HEK293T (cell line): ENCODE measurements around the gene CUZD1.

ENCODE experiments used
- CTCF ChIA-PET: fragments of 350-600 bp; formaldehyde crosslinking; extraction: SDS; loops from one replicate; lab custom pipeline; 2021; ENCODE audit warnings: antibody characterized with exemption, inconsistent platforms; lab: Yijun Ruan, JAX
- POLR2A ChIA-PET: fragments of 350-600 bp; formaldehyde crosslinking; extraction: SDS; loops from one replicate; lab custom pipeline; 2020; ENCODE audit warnings: antibody characterized with exemption, inconsistent platforms; lab: Yijun Ruan, JAX
- DNase-seq: peaks from one replicate; pipeline ENCODE4 v3.0.0; 2012; ENCODE audit warnings: mixed read lengths; ENCODE audit errors: extremely low spot score
- ARNT ChIP-seq: fragments of 450-650 bp; IDR thresholded peaks from 2 replicates; pipeline ENCODE4 v1.6.1; 2017; ENCODE audit warnings: mild to moderate bottlenecking
- BHLHE40 ChIP-seq: fragments of 450-650 bp; IDR thresholded peaks from 2 replicates; pipeline ENCODE4 v1.6.1; 2016; ENCODE audit warnings: mild to moderate bottlenecking, moderate library complexity, borderline replicate concordance
- FOXA1 ChIP-seq: fragments of 450-650 bp; IDR thresholded peaks from 2 replicates; pipeline ENCODE4 v1.6.1; 2016; ENCODE audit warnings: mild to moderate bottlenecking
- FOXK2 ChIP-seq: fragments of 450-650 bp; IDR thresholded peaks from 2 replicates; pipeline ENCODE4 v1.6.1; 2016; ENCODE audit warnings: mild to moderate bottlenecking
- FOXM1 ChIP-seq: fragments of 450-650 bp; IDR thresholded peaks from 2 replicates; pipeline ENCODE4 v1.6.1; 2017; ENCODE audit warnings: mild to moderate bottlenecking, borderline replicate concordance
- HDGF ChIP-seq: fragments of 450-650 bp; IDR thresholded peaks from 2 replicates; pipeline ENCODE4 v1.6.1; 2017; ENCODE audit warnings: antibody characterized with exemption, borderline replicate concordance
- L3MBTL2 ChIP-seq: fragments of 450-650 bp; conservative IDR thresholded peaks from 2 replicates; pipeline ENCODE4 v1.6.1; 2016; ENCODE audit warnings: mild to moderate bottlenecking
- SP1 ChIP-seq: fragments of 450-650 bp; IDR thresholded peaks from 2 replicates; pipeline ENCODE4 v1.6.1; 2017
- SUZ12 ChIP-seq: fragments of 450-650 bp; IDR thresholded peaks from 2 replicates; pipeline ENCODE4 v1.6.1; 2016; ENCODE audit warnings: mild to moderate bottlenecking
- TARDBP ChIP-seq: fragments of 450-650 bp; IDR thresholded peaks from 2 replicates; pipeline ENCODE4 v1.6.1; 2016

Gene CUZD1

GRCh38 chr10:122786269-122786668, 59.4 kb downstream of the CUZD1 start:
- DNase-seq = peak; percentile 71
- TF ChIP-seq TARDBP (no peak), FOXA1 (no peak), ARNT (no peak), SUZ12 (no peak), FOXM1 (no peak), HDGF (no peak), FOXK2 (no peak)
- ChIA-PET POLR2A (no interaction called here), CTCF (no interaction called here)

- DNase-seq = no peak
- POLR2A ChIA-PET = no interaction called here
- CTCF ChIA-PET = no interaction called here
- no peak for TF ChIP-seq ARNT
- TF ChIP-seq SP1 = no peak
- no peak for TF ChIP-seq FOXM1
- no peak for TF ChIP-seq TARDBP
- no peak for TF ChIP-seq L3MBTL2
- TF ChIP-seq BHLHE40 = no peak
These were observed 62.7 kb downstream of the CUZD1 start for GRCh38 chr10:122782911-122783310.
